Immature natural killer cell (primary cell): Measurements from ENCODE around the gene LDOC1. TPM values are rescaled to one million over a fixed set of nuclear protein-coding genes. Genes with fewer than 3 reads are reported as not detected.

Source experiments
- DNase-seq, 3 donors: peaks; one replicate each; pipeline ENCODE4 v3.0.0; 2022; ENCODE audit warnings: mixed read lengths in 1 of 3
- H3K27ac Mint-ChIP-seq, 6 donors: one replicate each; pipeline ENCODE4 v1.8.0; 2020; ENCODE audit warnings: mixed read lengths in 6 of 6, mild to moderate bottlenecking in 5 of 6, inconsistent platforms in 4 of 6, moderate library complexity in 3 of 6
- H3K27me3 Mint-ChIP-seq, 3 donors: one replicate each; pipeline ENCODE4 v1.8.0; 2020 to 2021; ENCODE audit warnings: low read depth in 3 of 3, mild to moderate bottlenecking in 3 of 3, mixed read lengths in 3 of 3, moderate library complexity in 3 of 3, inconsistent platforms in 1 of 3
- H3K36me3 Mint-ChIP-seq, 3 donors: one replicate each; pipeline ENCODE4 v1.8.0; 2020; ENCODE audit warnings: mixed read lengths in 3 of 3, inconsistent platforms in 2 of 3, mild to moderate bottlenecking in 2 of 3
- H3K4me1 Mint-ChIP-seq, 2 donors: one replicate each; pipeline ENCODE4 v1.8.0; 2020; ENCODE audit warnings: inconsistent platforms in 2 of 2, mild to moderate bottlenecking in 2 of 2, mixed read lengths in 2 of 2, moderate library complexity in 1 of 2
- H3K4me3 Mint-ChIP-seq, 5 donors: one replicate each; pipeline ENCODE4 v1.8.0; 2020; ENCODE audit warnings: mild to moderate bottlenecking in 5 of 5, mixed read lengths in 5 of 5, inconsistent platforms in 3 of 5, moderate library complexity in 3 of 5
- H3K9me3 Mint-ChIP-seq, 6 donors: one replicate each; pipeline ENCODE4 v1.8.0; 2020; ENCODE audit warnings: mild to moderate bottlenecking in 6 of 6, mixed read lengths in 6 of 6, inconsistent platforms in 4 of 6, moderate library complexity in 3 of 6
- polyA plus RNA-seq, 3 donors: library from polyadenylated mRNA; unstranded; fragments of 300-500 nt; fragmentation: Illumina TruSeq; gene quantifications; one replicate each; pipeline ENCODE4 v1.2.3, GENCODE V29; 2021

LDOC1 gene
- polyA plus RNA-seq, 3 donors from 2014 or later = 26.3 to 34.0 (median 26.4) TPM

DNA sequence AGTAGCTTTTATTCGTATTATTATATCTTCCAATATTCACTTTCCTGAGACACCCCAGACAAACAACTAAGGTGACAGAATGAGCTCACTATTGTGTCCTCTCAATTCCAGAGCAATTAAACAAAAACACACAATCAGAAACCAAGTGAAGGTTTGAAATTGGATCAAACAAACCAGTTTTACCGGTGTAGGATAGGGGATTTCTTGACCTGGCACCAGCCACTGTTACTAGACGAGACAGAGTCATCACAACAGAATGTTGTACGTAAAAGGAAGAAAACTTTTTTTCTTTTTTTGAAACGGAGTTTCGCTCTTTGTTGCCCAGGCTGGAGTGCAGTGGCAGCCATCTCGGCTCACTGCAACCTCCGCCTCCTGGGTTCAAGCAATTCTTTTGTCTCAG lies 43.7 kb downstream of the LDOC1 start:
- no peak for DNase-seq
- Mint-ChIP-seq H3K27ac (no peak overlapping the region), H3K4me3 (no peak overlapping the region), H3K9me3 (peaks cover 0 to 2% (median 0%) of the 10 kb centered on the region in 6 donors), H3K4me1 (no peaks in the 10 kb centered on the region), H3K36me3 (no peaks in the 10 kb centered on the region), H3K27me3 (peaks cover 0 to 11% (median 2%) of the 10 kb centered on the region in 3 donors)

DNA sequence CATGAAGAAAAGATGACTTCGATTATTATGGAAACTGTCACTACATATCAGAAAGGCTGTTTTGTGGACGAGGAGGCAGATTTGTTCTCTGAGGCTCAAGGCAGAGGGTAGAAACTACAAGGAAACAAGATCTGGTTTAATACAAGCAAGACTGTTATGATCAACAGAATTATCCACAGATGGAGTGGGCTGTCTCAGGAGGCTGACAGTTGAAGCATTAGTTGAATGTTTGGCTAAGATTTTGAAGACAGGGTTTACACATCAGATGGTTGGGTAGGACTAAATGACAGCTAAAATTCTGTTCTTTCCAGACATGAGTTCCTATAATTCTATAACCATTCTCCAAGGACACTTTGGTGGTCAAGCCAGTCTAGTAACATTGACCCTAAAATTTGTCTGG lies 49.8 kb downstream of the LDOC1 start:
- no peak overlapping the region for H3K4me3 Mint-ChIP-seq
- no peaks in the 10 kb centered on the region for H3K4me1 Mint-ChIP-seq
- H3K27ac Mint-ChIP-seq = no peak overlapping the region
- no peak for DNase-seq
- no peaks in the 10 kb centered on the region for H3K36me3 Mint-ChIP-seq
- peaks cover 0 to 5% (median 0%) of the 10 kb centered on the region in 3 donors for H3K27me3 Mint-ChIP-seq
- peaks cover 0 to 2% (median 0%) of the 10 kb centered on the region in 6 donors for H3K9me3 Mint-ChIP-seq

Other genes with a start within 250 kb of the LDOC1 start
- not detected for gene SPANXB1, start 174.5 kb downstream of the LDOC1 start, polyA plus RNA-seq
- gene SPANXC, start 65.4 kb upstream of the LDOC1 start, polyA plus RNA-seq = not detected